PC-3 (cell line): ENCODE measurements around the gene TMEM82. TPM values are rescaled to one million over a fixed set of nuclear protein-coding genes. Genes with fewer than 3 reads are reported as not detected.

ENCODE experiments used
- ATAC-seq: fragments of 200-7000 bp; cut with Tn5 transposase; 2 replicates; pipeline ENCODE4 v1.9.1; 2020; ENCODE audit warnings: mild to moderate bottlenecking, moderate library complexity
- BruUV-seq: library from RNA; stranded (reverse); fragments of 400-500 nt; replicated peaks from 2 replicates; lab custom pipeline; 2021; lab: Mats Ljungman, UMichigan
- CTCF ChIA-PET: fragments of 300-600 bp; sonication (Branson Sonifier 250); formaldehyde crosslinking; loops from one replicate; lab custom pipeline; 2022; ENCODE audit warnings: antibody characterized with exemption; lab: Charles Lee
- POLR2A ChIA-PET: fragments of 300-600 bp; sonication (Branson Sonifier 250); formaldehyde crosslinking; loops from one replicate; lab custom pipeline; 2022; ENCODE audit warnings: antibody characterized with exemption; ENCODE audit not compliant: unreplicated experiment; lab: Charles Lee
- DNase-seq: peaks from one replicate; pipeline ENCODE4 v3.0.0-alpha.2; 2015
- H2AFZ ChIP-seq: fragments of 300-600 bp; sonication (generic); 2 replicates; pipeline ENCODE4 v1.6.0; 2016; ENCODE audit warnings: antibody characterized with exemption, low read length
- H3F3A ChIP-seq: fragments of 300-600 bp; sonication (generic); one replicate; pipeline ENCODE4 v1.6.0; 2017; ENCODE audit warnings: antibody characterized with exemption, low read length, control low read depth, mild to moderate bottlenecking; ENCODE audit not compliant: unreplicated experiment
- H3K27ac ChIP-seq: fragments of 300-600 bp; sonication (generic); 2 replicates; pipeline ENCODE4 v1.5.1; 2016; ENCODE audit warnings: mild to moderate bottlenecking, low read length
- H3K27me3 ChIP-seq: fragments of 300-600 bp; sonication (generic); 2 replicates; pipeline ENCODE4 v1.6.1; 2016; ENCODE audit warnings: low read length, mixed read lengths
- H3K36me3 ChIP-seq: fragments of 300-600 bp; sonication (generic); 2 replicates; pipeline ENCODE4 v1.6.1; 2016; ENCODE audit warnings: low read depth, mixed run types, low read length, mixed read lengths
- H3K4me1 ChIP-seq: fragments of 300-600 bp; sonication (generic); 2 replicates; pipeline ENCODE4 v1.5.1; 2016; ENCODE audit warnings: low read length; ENCODE audit not compliant: insufficient read depth
- H3K4me2 ChIP-seq: fragments of 300-600 bp; sonication (generic); 2 replicates; pipeline ENCODE4 v1.6.0; 2016; ENCODE audit warnings: low read length
- H3K4me3 ChIP-seq: fragments of 300-600 bp; sonication (generic); 2 replicates; pipeline ENCODE4 v1.5.1; 2016; ENCODE audit warnings: mild to moderate bottlenecking, low read length, mixed read lengths
- H3K79me2 ChIP-seq: fragments of 300-600 bp; sonication (generic); 2 replicates; pipeline ENCODE4 v1.6.1; 2017; ENCODE audit warnings: low read length, mixed read lengths
- H3K9ac ChIP-seq: fragments of 300-600 bp; sonication (generic); 2 replicates; pipeline ENCODE4 v1.6.0; 2016; ENCODE audit warnings: mild to moderate bottlenecking, low read length
- H3K9me2 ChIP-seq: fragments of 300-600 bp; sonication (generic); replicated peaks from 2 replicates; pipeline ENCODE4 v1.6.1; 2016; ENCODE audit warnings: mixed run types, low read length, mixed read lengths
- H3K9me3 ChIP-seq: fragments of 300-600 bp; sonication (generic); 2 replicates; pipeline ENCODE4 v1.6.1; 2016; ENCODE audit warnings: low read length, mixed read lengths
- H4K20me1 ChIP-seq: fragments of 300-600 bp; sonication (generic); 2 replicates; pipeline ENCODE4 v1.6.1; 2016; ENCODE audit warnings: low read length, mixed read lengths
- EZH2 ChIP-seq: fragments of 300-600 bp; sonication (generic); IDR thresholded peaks from one replicate; pipeline ENCODE4 v1.6.1; 2017; ENCODE audit warnings: antibody characterized with exemption, mild to moderate bottlenecking, low read length; ENCODE audit not compliant: unreplicated experiment
- EZH2phosphoT487 ChIP-seq: fragments of 300-600 bp; sonication (generic); IDR thresholded peaks from 2 replicates; pipeline ENCODE4 v1.6.1; 2018; ENCODE audit warnings: mild to moderate bottlenecking, antibody characterized with exemption, low read length, borderline replicate concordance
- intact Hi-C: fragments of 100-400 bp; cut with micrococcal nuclease; formaldehyde crosslinking; loops from 2 replicates; pipeline ENCODE4 v1.9.0; 2023
- total RNA-seq: library from RNA; depleted of rRNA; stranded (reverse); fragments of >200 nt; gene quantifications from 2 replicates; pipeline ENCODE4 v1.2.3, GENCODE V29; 2014
- TF ChIP-seq, protein P1 (sequence below): fragments of 300-600 bp; sonication (generic); conservative IDR thresholded peaks from 2 replicates; pipeline ENCODE4 v1.5.1; 2017; ENCODE audit warnings: antibody characterized with exemption, low read depth, mild to moderate bottlenecking, low read length

The TMEM82 gene
- total RNA-seq, 1 experiment from 2014 or later, result not detected

DNA sequence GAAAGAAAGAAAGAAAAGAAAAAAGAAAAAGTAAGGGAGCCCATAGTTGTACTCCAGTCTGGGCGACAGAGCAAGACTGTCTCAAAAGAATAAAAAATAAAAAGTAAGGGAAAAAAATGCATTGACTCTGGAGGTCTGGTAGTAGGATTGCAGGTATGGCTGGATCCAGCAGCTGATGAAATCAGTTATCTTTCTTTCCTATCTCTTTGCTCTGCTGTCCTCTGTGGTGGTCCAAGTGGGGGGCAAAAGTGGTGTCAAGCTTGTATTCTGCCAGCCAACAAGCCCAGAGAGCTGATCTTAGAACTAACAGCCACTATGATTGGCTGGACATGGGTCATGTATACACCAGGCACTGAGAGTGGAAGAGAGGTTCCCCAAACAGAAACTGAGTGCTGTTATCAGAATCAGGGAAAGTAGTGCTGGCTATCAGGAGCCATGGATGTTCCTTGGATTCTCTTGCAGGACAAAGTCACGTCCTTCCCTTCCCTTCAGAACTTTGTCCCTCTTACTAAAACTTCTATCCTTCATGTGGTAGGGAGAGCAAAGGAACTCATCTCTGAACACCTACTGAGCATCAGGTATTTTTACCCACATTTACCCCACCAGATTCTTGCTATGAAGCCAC lies 12.8 kb downstream of the TMEM82 start:
- Histone ChIP-seq H2AFZ (no peak overlapping the region), H3K9ac (no peak overlapping the region), H3K9me3 (no peaks in the 10 kb centered on the region), H3K4me2 (no peak overlapping the region), H3K9me2 (no peaks in the 10 kb centered on the region), H3K4me3 (no peak overlapping the region), H4K20me1 (no peaks in the 10 kb centered on the region), H3K27ac (no peak overlapping the region), H3K27me3 (no peaks in the 10 kb centered on the region), H3K79me2 (peaks cover 13% of the 10 kb centered on the region), H3F3A (no peaks in the 10 kb centered on the region), H3K4me1 (peaks cover 27% of the 10 kb centered on the region), H3K36me3 (no peaks in the 10 kb centered on the region)
- DNase-seq (no peak), ATAC-seq (no peak)
- CTCF ChIA-PET, result no interaction called here
- intact Hi-C loops, result no loop called here
- TF ChIP-seq EZH2phosphoT487, result no peak
- TF ChIP-seq, protein P1, sequence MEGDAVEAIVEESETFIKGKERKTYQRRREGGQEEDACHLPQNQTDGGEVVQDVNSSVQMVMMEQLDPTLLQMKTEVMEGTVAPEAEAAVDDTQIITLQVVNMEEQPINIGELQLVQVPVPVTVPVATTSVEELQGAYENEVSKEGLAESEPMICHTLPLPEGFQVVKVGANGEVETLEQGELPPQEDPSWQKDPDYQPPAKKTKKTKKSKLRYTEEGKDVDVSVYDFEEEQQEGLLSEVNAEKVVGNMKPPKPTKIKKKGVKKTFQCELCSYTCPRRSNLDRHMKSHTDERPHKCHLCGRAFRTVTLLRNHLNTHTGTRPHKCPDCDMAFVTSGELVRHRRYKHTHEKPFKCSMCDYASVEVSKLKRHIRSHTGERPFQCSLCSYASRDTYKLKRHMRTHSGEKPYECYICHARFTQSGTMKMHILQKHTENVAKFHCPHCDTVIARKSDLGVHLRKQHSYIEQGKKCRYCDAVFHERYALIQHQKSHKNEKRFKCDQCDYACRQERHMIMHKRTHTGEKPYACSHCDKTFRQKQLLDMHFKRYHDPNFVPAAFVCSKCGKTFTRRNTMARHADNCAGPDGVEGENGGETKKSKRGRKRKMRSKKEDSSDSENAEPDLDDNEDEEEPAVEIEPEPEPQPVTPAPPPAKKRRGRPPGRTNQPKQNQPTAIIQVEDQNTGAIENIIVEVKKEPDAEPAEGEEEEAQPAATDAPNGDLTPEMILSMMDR, result no peak
- no peak for TF ChIP-seq EZH2
- BruUV-seq, result no TSS peak
- POLR2A ChIA-PET, result no interaction called here

DNA sequence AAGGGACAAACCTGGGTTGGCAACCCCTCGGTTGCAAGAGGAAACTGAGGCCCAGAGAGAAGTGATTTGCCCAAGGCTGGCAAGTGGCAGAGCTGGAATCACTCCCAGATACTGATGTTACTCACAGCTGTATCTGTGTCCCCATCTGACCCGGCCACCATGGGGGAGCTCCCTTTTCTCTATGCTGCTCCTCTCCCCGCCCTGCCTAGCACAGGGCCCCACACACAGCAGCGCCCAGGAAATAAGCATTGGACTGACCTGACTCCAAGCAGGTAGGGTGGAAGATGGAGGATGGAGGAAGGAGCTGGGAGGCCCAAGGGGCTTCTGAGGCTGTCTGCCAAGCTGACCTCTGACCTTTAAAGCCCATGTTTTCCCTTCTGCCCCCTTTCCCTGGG lies 13.3 kb downstream of the TMEM82 start:
- H3K79me2 ChIP-seq, result peaks cover 19% of the 10 kb centered on the region
- H4K20me1 ChIP-seq, result no peaks in the 10 kb centered on the region
- no peaks in the 10 kb centered on the region for H3F3A ChIP-seq
- TF ChIP-seq, protein P1, result no peak
- no peak for TF ChIP-seq EZH2phosphoT487
- TF ChIP-seq EZH2, result no peak
- no peak overlapping the region for H2AFZ ChIP-seq
- intact Hi-C loops, result no loop called here
- no peaks in the 10 kb centered on the region for H3K9me2 ChIP-seq
- CTCF ChIA-PET, result no interaction called here
- H3K4me1 ChIP-seq, result peaks cover 32% of the 10 kb centered on the region
- DNase-seq (no peak), ATAC-seq (no peak)
- no peak overlapping the region for H3K9ac ChIP-seq
- BruUV-seq, result no TSS peak
- H3K27me3 ChIP-seq, result no peaks in the 10 kb centered on the region
- no peak overlapping the region for H3K4me2 ChIP-seq
- POLR2A ChIA-PET, result no interaction called here
- no peaks in the 10 kb centered on the region for H3K36me3 ChIP-seq
- H3K9me3 ChIP-seq, result no peaks in the 10 kb centered on the region
- no peak overlapping the region for H3K4me3 ChIP-seq
- no peak overlapping the region for H3K27ac ChIP-seq
